ENCODE data around the gene KHK.

The KHK gene

GRCh38 chr2:27127883-27128667 lies 41.5 kb downstream of the KHK start:
- no peak for DNase-seq (ENCODE audit: low read depth)

GRCh38 chr2:27128668-27129571 lies 42.3 kb downstream of the KHK start:
- DNase-seq (ENCODE audit: low read depth) = no peak

- no peak for DNase-seq (ENCODE audit: low read depth)
Measured at GRCh38 chr2:27130396-27130795, 43.8 kb downstream of the KHK start.

GRCh38 chr2:27131429-27131828 lies 44.9 kb downstream of the KHK start:
- DNase-seq (ENCODE audit: low read depth) = no peak

- peak; percentile 13 for DNase-seq (ENCODE audit: low read depth)
Measured at GRCh38 chr2:27133195-27133875, 46.8 kb downstream of the KHK start.

- DNase-seq (ENCODE audit: low read depth) = peak; percentile 94
Measured at GRCh38 chr2:27133905-27134780, 47.6 kb downstream of the KHK start, which contains the start of gene PREB. Gene PREB, minus strand, starts transcription at chr2:27134636. Its CDS starts 215 bp downstream, at chr2:27134421.

GRCh38 chr2:27134781-27135477 lies 48.4 kb downstream of the KHK start:
- no peak for DNase-seq (ENCODE audit: low read depth)

GRCh38 chr2:27135478-27135955 lies 48.9 kb downstream of the KHK start:
- DNase-seq (ENCODE audit: low read depth) = no peak

- DNase-seq (ENCODE audit: low read depth) = no peak
Measured at GRCh38 chr2:27136751-27137150, 50.2 kb downstream of the KHK start.

- DNase-seq (ENCODE audit: low read depth) = no peak
Measured at GRCh38 chr2:27137322-27137935, 50.9 kb downstream of the KHK start.

GRCh38 chr2:27138111-27138510 lies 51.5 kb downstream of the KHK start:
- no peak for DNase-seq (ENCODE audit: low read depth)

GRCh38 chr2:27139310-27139709 lies 52.7 kb downstream of the KHK start, which contains the start of gene PRR30:
Gene PRR30, minus strand, starts transcription at chr2:27139410. Its CDS starts 1,081 bp downstream, at chr2:27138329.
- no peak for DNase-seq (ENCODE audit: low read depth)

- no peak for DNase-seq (ENCODE audit: low read depth)
Measured at GRCh38 chr2:27143285-27143684, 56.7 kb downstream of the KHK start.

- no peak for DNase-seq (ENCODE audit: low read depth)
Measured at GRCh38 chr2:27145682-27146081, 59.1 kb downstream of the KHK start.

GRCh38 chr2:27147935-27148334 lies 61.4 kb downstream of the KHK start:
- no peak for DNase-seq (ENCODE audit: low read depth)

- no peak for DNase-seq (ENCODE audit: low read depth)
Measured at GRCh38 chr2:27148801-27149439, 62.3 kb downstream of the KHK start, which contains the start of gene TCF23. Gene TCF23, plus strand, starts transcription at chr2:27149004. Its CDS starts 130 bp downstream, at chr2:27149134.

GRCh38 chr2:27149570-27150405 lies 63.2 kb downstream of the KHK start:
- DNase-seq (ENCODE audit: low read depth) = no peak

All from EH (cell line).